Measurements from ENCODE around the gene PHRF1.

Gene PHRF1

GRCh38 chr11:617199-617911 is 41.1 kb downstream of the PHRF1 start:
- Histone ChIP-seq H3K36me3 (ENCODE audit: control insufficient read depth, insufficient read depth, low read length) (no peaks in the 10 kb centered on the region), H3K9me3 (ENCODE audit: control insufficient read depth, low read length) (no peaks in the 10 kb centered on the region), H3K4me3 (ENCODE audit: insufficient read depth, low read depth, low read length) (no peak overlapping the region), H3K27ac (ENCODE audit: insufficient read depth, low read depth, low read length, poor library complexity, severe bottlenecking) (no peak overlapping the region), H3K27me3 (ENCODE audit: control insufficient read depth, insufficient read depth, low read length, poor library complexity, severe bottlenecking) (no peaks in the 10 kb centered on the region), H3K4me1 (ENCODE audit: control insufficient read depth, insufficient read depth, low read length) (peaks cover 7% of the 10 kb centered on the region)
- WGBS, 2 experiments = 95 to 96% methylated on average over 57 of the region's 57 CpGs

DNA sequence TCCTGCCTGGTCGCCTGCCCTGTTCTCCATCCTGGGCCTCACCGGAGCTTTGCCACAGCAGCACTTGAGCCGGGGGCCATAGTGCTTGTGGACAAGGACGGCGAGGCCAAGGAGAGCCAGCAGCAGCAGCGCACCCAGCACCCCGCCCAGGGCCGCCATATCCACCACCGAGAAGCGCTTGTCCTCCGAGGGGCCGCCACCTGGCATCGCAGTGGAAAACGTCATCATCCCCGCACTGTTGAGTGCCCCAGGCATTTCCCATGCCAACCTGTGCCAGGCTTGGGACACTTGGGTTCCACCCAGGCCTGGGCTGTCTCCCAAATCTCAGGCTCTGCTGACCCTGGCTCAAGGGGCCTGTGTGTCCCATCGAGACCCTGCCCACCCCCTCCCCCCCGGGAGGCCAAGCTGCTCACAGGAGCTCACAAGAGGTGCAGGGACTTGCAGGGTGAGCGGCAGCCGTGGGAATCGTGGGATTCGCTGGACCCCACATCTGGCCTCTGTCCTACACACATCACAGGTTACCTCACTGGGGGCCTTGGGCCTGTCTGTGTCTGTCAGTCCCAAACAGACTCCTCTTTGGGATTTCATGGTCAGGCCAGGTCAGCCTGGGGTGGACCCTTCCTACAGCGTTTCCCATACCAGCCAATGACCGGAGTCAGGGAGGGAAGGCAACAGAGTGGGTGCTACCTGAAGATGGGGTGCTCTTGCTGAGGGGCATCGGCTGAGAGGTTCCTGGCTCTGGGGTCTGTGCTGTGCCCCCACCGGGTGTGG is 41.8 kb downstream of the PHRF1 start:
- WGBS, 2 experiments = 95% methylated on average over 25 of the region's 25 CpGs
- Histone ChIP-seq H3K4me1 (ENCODE audit: control insufficient read depth, insufficient read depth, low read length) (peaks cover 7% of the 10 kb centered on the region), H3K27me3 (ENCODE audit: control insufficient read depth, insufficient read depth, low read length, poor library complexity, severe bottlenecking) (no peaks in the 10 kb centered on the region)

DNA sequence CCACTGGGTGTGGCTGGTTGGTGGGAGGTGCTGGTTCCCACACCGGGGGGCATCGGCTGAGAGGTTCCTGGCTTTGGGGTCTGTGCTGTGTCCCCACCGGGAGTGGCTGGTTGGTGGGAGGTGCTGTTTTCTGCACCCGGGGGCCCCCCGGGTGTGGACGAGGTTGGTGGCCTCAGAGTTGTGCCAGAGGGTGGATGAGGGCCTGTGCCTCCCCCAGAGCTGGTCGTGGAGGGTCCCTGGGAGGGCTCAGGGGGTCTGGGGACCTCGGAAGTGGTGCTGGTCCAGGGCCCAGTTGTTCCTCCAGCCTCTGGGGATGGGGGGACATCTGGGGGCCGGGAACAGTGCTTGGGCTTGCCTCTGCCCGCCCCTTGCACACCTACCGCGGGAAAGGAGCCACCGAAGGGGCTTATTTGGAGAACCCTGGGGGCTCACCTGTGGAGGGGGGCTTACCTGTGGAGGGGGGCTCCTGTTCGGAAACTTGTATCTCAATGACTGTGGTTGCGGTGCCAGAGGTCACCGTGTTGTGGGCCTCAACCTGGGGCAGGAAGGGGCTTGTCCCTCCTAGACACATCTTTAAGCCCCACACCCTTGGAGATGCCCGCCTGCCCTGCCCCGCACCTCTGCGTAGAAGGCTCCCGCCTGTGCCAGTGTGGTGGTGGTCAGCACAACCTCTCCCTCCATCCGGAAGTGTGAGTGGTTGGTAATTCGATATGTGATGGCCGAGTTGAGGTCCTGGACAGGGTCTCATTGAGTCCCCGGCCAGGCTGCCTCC is 42.8 kb downstream of the PHRF1 start:
- WGBS, 2 experiments = 92 to 94% methylated on average over 24 of the region's 24 CpGs
- Histone ChIP-seq H3K9me3 (ENCODE audit: control insufficient read depth, low read length) (no peaks in the 10 kb centered on the region), H3K4me3 (ENCODE audit: insufficient read depth, low read depth, low read length) (no peak overlapping the region), H3K36me3 (ENCODE audit: control insufficient read depth, insufficient read depth, low read length) (no peaks in the 10 kb centered on the region), H3K27ac (ENCODE audit: insufficient read depth, low read depth, low read length, poor library complexity, severe bottlenecking) (no peak overlapping the region), H3K27me3 (ENCODE audit: control insufficient read depth, insufficient read depth, low read length, poor library complexity, severe bottlenecking) (no peaks in the 10 kb centered on the region), H3K4me1 (ENCODE audit: control insufficient read depth, insufficient read depth, low read length) (peaks cover 7% of the 10 kb centered on the region)

More for the DNA sequence above, 41.8 kb downstream of the PHRF1 start:
- Histone ChIP-seq H3K9me3 (ENCODE audit: control insufficient read depth, low read length) (no peaks in the 10 kb centered on the region), H3K36me3 (ENCODE audit: control insufficient read depth, insufficient read depth, low read length) (no peaks in the 10 kb centered on the region), H3K4me3 (ENCODE audit: insufficient read depth, low read depth, low read length) (no peak overlapping the region), H3K27ac (ENCODE audit: insufficient read depth, low read depth, low read length, poor library complexity, severe bottlenecking) (no peak overlapping the region)

GRCh38 chr11:619628-620050 is 43.4 kb downstream of the PHRF1 start:
- no peak overlapping the region for H3K4me3 ChIP-seq (ENCODE audit: insufficient read depth, low read depth, low read length)
- no peaks in the 10 kb centered on the region for H3K27me3 ChIP-seq (ENCODE audit: control insufficient read depth, insufficient read depth, low read length, poor library complexity, severe bottlenecking)
- WGBS, 2 experiments = 95 to 96% methylated on average over 19 to 21 of the region's 22 CpGs
- no peak overlapping the region for H3K27ac ChIP-seq (ENCODE audit: insufficient read depth, low read depth, low read length, poor library complexity, severe bottlenecking)
- peaks cover 7% of the 10 kb centered on the region for H3K4me1 ChIP-seq (ENCODE audit: control insufficient read depth, insufficient read depth, low read length)
- no peaks in the 10 kb centered on the region for H3K36me3 ChIP-seq (ENCODE audit: control insufficient read depth, insufficient read depth, low read length)
- H3K9me3 ChIP-seq (ENCODE audit: control insufficient read depth, low read length) = no peaks in the 10 kb centered on the region

DNA sequence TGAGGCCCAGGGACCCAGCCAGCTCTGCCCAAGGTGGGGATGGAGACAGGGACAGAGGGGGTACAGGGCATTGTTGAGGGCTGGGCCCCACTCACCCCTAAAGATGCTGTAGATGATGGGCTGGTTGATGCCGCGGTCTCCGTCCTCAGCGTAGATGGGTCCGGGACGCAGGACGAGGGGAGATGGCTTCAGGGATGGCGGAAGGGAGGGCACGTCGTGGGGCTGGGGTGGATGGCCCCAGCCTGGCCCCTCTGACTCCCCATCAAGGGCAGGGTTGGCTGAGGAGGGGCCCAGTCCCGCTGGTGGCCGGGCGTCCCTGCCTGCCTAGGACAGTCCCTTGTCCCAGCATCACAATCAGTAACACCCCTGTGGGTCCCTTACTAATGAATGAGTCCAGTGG is 43.9 kb downstream of the PHRF1 start:
- no peak overlapping the region for H3K4me3 ChIP-seq (ENCODE audit: insufficient read depth, low read depth, low read length)
- H3K27me3 ChIP-seq (ENCODE audit: control insufficient read depth, insufficient read depth, low read length, poor library complexity, severe bottlenecking) = no peaks in the 10 kb centered on the region
- 96 to 97% methylated on average over 13 of the region's 13 CpGs for WGBS, 2 experiments
- no peak overlapping the region for H3K27ac ChIP-seq (ENCODE audit: insufficient read depth, low read depth, low read length, poor library complexity, severe bottlenecking)
- H3K4me1 ChIP-seq (ENCODE audit: control insufficient read depth, insufficient read depth, low read length) = peaks cover 3% of the 10 kb centered on the region
- H3K9me3 ChIP-seq (ENCODE audit: control insufficient read depth, low read length) = no peaks in the 10 kb centered on the region
- H3K36me3 ChIP-seq (ENCODE audit: control insufficient read depth, insufficient read depth, low read length) = no peaks in the 10 kb centered on the region

- Histone ChIP-seq H3K36me3 (ENCODE audit: control insufficient read depth, insufficient read depth, low read length) (no peaks in the 10 kb centered on the region), H3K9me3 (ENCODE audit: control insufficient read depth, low read length) (no peaks in the 10 kb centered on the region), H3K4me1 (ENCODE audit: control insufficient read depth, insufficient read depth, low read length) (no peaks in the 10 kb centered on the region), H3K27me3 (ENCODE audit: control insufficient read depth, insufficient read depth, low read length, poor library complexity, severe bottlenecking) (peaks cover 5% of the 10 kb centered on the region), H3K27ac (ENCODE audit: insufficient read depth, low read depth, low read length, poor library complexity, severe bottlenecking) (no peak overlapping the region), H3K4me3 (ENCODE audit: insufficient read depth, low read depth, low read length) (no peak overlapping the region)
- WGBS, 2 experiments = 89 to 91% methylated on average over 45 of the region's 45 CpGs
These were observed 44.9 kb downstream of the PHRF1 start for GRCh38 chr11:620935-621814.

GRCh38 chr11:621838-622237 is 45.6 kb downstream of the PHRF1 start:
- WGBS, 2 experiments = 93 to 95% methylated on average over 27 of the region's 27 CpGs
- Histone ChIP-seq H3K9me3 (ENCODE audit: control insufficient read depth, low read length) (no peaks in the 10 kb centered on the region), H3K4me1 (ENCODE audit: control insufficient read depth, insufficient read depth, low read length) (no peaks in the 10 kb centered on the region), H3K36me3 (ENCODE audit: control insufficient read depth, insufficient read depth, low read length) (no peaks in the 10 kb centered on the region), H3K27ac (ENCODE audit: insufficient read depth, low read depth, low read length, poor library complexity, severe bottlenecking) (no peak overlapping the region), H3K27me3 (ENCODE audit: control insufficient read depth, insufficient read depth, low read length, poor library complexity, severe bottlenecking) (peaks cover 11% of the 10 kb centered on the region), H3K4me3 (ENCODE audit: insufficient read depth, low read depth, low read length) (no peak overlapping the region)

- H3K36me3 ChIP-seq (ENCODE audit: control insufficient read depth, insufficient read depth, low read length) = no peaks in the 10 kb centered on the region
- 90 to 92% methylated on average over 15 of the region's 15 CpGs for WGBS, 2 experiments
- peaks cover 25% of the 10 kb centered on the region for H3K27me3 ChIP-seq (ENCODE audit: control insufficient read depth, insufficient read depth, low read length, poor library complexity, severe bottlenecking)
- no peaks in the 10 kb centered on the region for H3K9me3 ChIP-seq (ENCODE audit: control insufficient read depth, low read length)
- H3K27ac ChIP-seq (ENCODE audit: insufficient read depth, low read depth, low read length, poor library complexity, severe bottlenecking) = no peak overlapping the region
- no peaks in the 10 kb centered on the region for H3K4me1 ChIP-seq (ENCODE audit: control insufficient read depth, insufficient read depth, low read length)
- no peak overlapping the region for H3K4me3 ChIP-seq (ENCODE audit: insufficient read depth, low read depth, low read length)
These were observed 47.1 kb downstream of the PHRF1 start for GRCh38 chr11:623349-623869.

DNA sequence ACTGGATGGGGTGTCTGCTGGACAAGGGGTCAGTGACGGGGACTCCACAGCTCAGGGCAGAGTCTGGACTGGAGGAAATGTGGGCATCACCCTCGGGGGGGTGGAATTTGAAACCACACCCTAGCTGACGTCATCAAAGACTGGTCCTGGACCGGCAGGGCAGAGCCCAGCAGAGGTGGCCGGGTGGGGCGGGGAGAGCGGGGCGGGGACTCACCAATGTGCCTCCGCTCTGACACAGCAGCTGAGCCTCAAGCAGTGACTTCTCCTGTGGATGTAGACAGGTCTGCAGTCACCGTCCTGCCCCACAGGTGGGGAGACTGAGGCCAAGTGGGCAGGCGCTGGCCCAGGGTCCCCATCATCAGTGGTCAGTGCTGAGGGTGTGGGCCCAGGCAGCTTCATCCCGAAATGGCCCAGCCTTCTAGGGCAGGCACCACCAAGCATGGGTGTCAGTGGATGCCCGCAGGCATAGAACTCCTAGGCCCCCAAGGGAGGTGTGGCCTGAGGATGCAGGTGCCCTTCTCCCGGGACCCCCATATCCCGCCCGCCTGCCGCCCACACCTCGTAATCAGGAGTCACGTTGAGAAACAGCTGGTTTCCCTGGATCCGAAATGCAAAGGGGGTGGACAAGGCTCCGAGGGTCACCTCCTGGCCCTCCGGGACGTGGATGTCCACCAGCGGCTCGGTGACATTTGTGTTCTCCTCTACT is 47.9 kb downstream of the PHRF1 start:
- no peaks in the 10 kb centered on the region for H3K36me3 ChIP-seq (ENCODE audit: control insufficient read depth, insufficient read depth, low read length)
- peaks cover 28% of the 10 kb centered on the region for H3K27me3 ChIP-seq (ENCODE audit: control insufficient read depth, insufficient read depth, low read length, poor library complexity, severe bottlenecking)
- no peaks in the 10 kb centered on the region for H3K4me1 ChIP-seq (ENCODE audit: control insufficient read depth, insufficient read depth, low read length)
- H3K27ac ChIP-seq (ENCODE audit: insufficient read depth, low read depth, low read length, poor library complexity, severe bottlenecking) = no peak overlapping the region
- 91 to 92% methylated on average over 25 of the region's 25 CpGs for WGBS, 2 experiments
- H3K4me3 ChIP-seq (ENCODE audit: insufficient read depth, low read depth, low read length) = no peak overlapping the region
- H3K9me3 ChIP-seq (ENCODE audit: control insufficient read depth, low read length) = no peaks in the 10 kb centered on the region
